ENCODE data around the gene CLK2. TPM values are rescaled to one million over a fixed set of nuclear protein-coding genes. Genes with fewer than 3 reads are reported as not detected.

CLK2 gene
- total and polyA plus RNA-seq, 2 of the 8 experiments (the other 6 are each of a cell fraction or from before 2014, with no cell fraction given): 62.2 to 76.0 TPM

- H4K91ac ChIP-seq (replicated peaks; ENCODE audit: insufficient read length, low read length): no peak overlapping the region
- no peak overlapping the region for H3K56ac ChIP-seq (replicated peaks; ENCODE audit: insufficient read length, low read depth, low read length)
- DNase-seq (ENCODE audit: low read depth in 1 of 2, low spot score in 2 of 2) (no peak), FAIRE-seq (no peak)
- no peak overlapping the region for H3K23ac ChIP-seq (ENCODE audit: insufficient read length)
- H2BK120ac ChIP-seq (replicated peaks; ENCODE audit: low read depth, low read length): no peak overlapping the region
- peaks cover 0 to 3% (median 0%) of the 10 kb centered on the region in 4 experiments; a peak in 2 of 7 replicates for H3K27me3 ChIP-seq (replicated peaks in 1 of 4; ENCODE audit: control insufficient read depth in 3 of 4, extremely low read depth in 1 of 4, insufficient read depth in 3 of 4, low read length in 3 of 4)
- H3K18ac ChIP-seq (ENCODE audit: extremely low read depth, low read length): no peak overlapping the region
- H3K4me2 ChIP-seq (ENCODE audit: insufficient read depth in 1 of 2, low read depth in 2 of 2, low read length in 2 of 2): peak overlapping the region; percentile 61 to 85
- H3K4ac ChIP-seq (replicated peaks; ENCODE audit: insufficient read length, low read depth, low read length): no peak overlapping the region
- ChIA-PET POLR2A (ENCODE audit: partially characterized antibody) (interaction anchor here (0.7 to 2.4 kb wide), 20 partner anchors 9 to 1001 kb away, joined by 3 to 7 read pairs (median 4); partner anchors contain the start of genes FDPS, RUSC1 and SCAMP3), CTCF (ENCODE audit: partially characterized antibody) (interaction anchor here (0.7 to 8.4 kb wide), 16 partner anchors 9 to 76 kb away, joined by 3 to 79 read pairs (median 6); partner anchors contain the start of genes FDPS, PKLR, RUSC1 and SCAMP3)
- no peak overlapping the region for H2BK12ac ChIP-seq (ENCODE audit: low read depth, low read length)
- H2BK15ac ChIP-seq (ENCODE audit: low read length): no peak overlapping the region
- H4K20me1 ChIP-seq (replicated peaks in 1 of 2; ENCODE audit: control insufficient read depth in 1 of 2, insufficient read depth in 2 of 2, low read length in 2 of 2): no peaks in the 10 kb centered on the region
- no peaks in the 10 kb centered on the region; the same call in 1 of the 2 replicates for H3K79me1 ChIP-seq (ENCODE audit: low read depth, low read length)
- H3K14ac ChIP-seq (ENCODE audit: insufficient read length): no peak overlapping the region
- H3K4me3 ChIP-seq (ENCODE audit: extremely low read depth in 1 of 4, insufficient read depth in 2 of 4, low read depth in 3 of 4, low read length in 4 of 4): peak overlapping the region in 1 of 4 experiments; percentile 27; a peak in 2 of 8 replicates
- H4K8ac ChIP-seq (ENCODE audit: extremely low read depth, insufficient read depth, low read length): no peak overlapping the region
- H3K9ac ChIP-seq (replicated peaks in 1 of 4; ENCODE audit: extremely low read depth in 1 of 4, low read depth in 3 of 4, low read length in 3 of 4): no peak overlapping the region
- H3K27ac ChIP-seq (ENCODE audit: low read depth, low read length): no peak overlapping the region
- no peak overlapping the region for H4K5ac ChIP-seq (ENCODE audit: insufficient read length, low read depth, low read length)
- H3K4me1 ChIP-seq (replicated peaks in 1 of 4; ENCODE audit: control insufficient read depth in 3 of 4, insufficient read depth in 4 of 4, low read length in 3 of 4): peaks cover 9 to 12% (median 11%) of the 10 kb centered on the region in 4 experiments
- no peaks in the 10 kb centered on the region; a peak in 1 of 8 replicates for H3K36me3 ChIP-seq (ENCODE audit: control insufficient read depth in 2 of 4, insufficient read depth in 4 of 4, low read length in 3 of 4)
- H3K79me2 ChIP-seq (ENCODE audit: control insufficient read depth in 1 of 2, insufficient read depth in 2 of 2, low read length in 2 of 2): no peaks in the 10 kb centered on the region
- H2AK5ac ChIP-seq (ENCODE audit: low read depth, low read length): no peak overlapping the region
- peaks cover 10% of the 10 kb centered on the region; the same call in 1 of the 2 replicates for H3K23me2 ChIP-seq (ENCODE audit: low read depth, low read length)
- 69% methylated on average over 10 of the region's 10 CpGs; no CpG with 5 or more reads in 1 of the 2 experiments for WGBS, 2 experiments (ENCODE audit: extremely low coverage in 1 of 2, insufficient coverage in 1 of 2, insufficient read length in 1 of 2, insufficient replicate concordance in 2 of 2, low coverage in 1 of 2, low lambda C conversion rate in 2 of 2, missing lambda C conversion rate in 1 of 2)
- no peak overlapping the region for H2AFZ ChIP-seq (ENCODE audit: low read length)
- H2BK20ac ChIP-seq (ENCODE audit: low read length): 0 out of 2 replicates have a peak overlapping the region, but pooled peaks have one; percentile 24
- no peak overlapping the region for H2BK5ac ChIP-seq (ENCODE audit: low read depth, low read length)
- no peaks in the 10 kb centered on the region for H3K9me3 ChIP-seq (ENCODE audit: insufficient read depth in 2 of 2, low read depth in 1 of 2, low read length in 1 of 2)
- TF ChIP-seq POU5F1 (IDR thresholded peaks at IDR 0.05; ENCODE audit: low read depth, low read length): no peak
- no peak for TF ChIP-seq TCF12 (IDR thresholded peaks at IDR 0.05; ENCODE audit: low read depth, low read length)
- TF ChIP-seq JUND (IDR thresholded peaks at IDR 0.05; ENCODE audit: low read length): no peak
- TF ChIP-seq NRF1 (IDR thresholded peaks at IDR 0.05; ENCODE audit: low read depth, low read length): no peak
- TF ChIP-seq SAP30 (IDR thresholded peaks at IDR 0.05; ENCODE audit: insufficient read depth, insufficient replicate concordance, low read length): no peak
- TF ChIP-seq CHD2 (IDR thresholded peaks at IDR 0.05; ENCODE audit: low read length): no peak
- TF ChIP-seq EP300 (IDR thresholded peaks at IDR 0.05; ENCODE audit: borderline replicate concordance in 1 of 2, low read depth in 2 of 2, low read length in 2 of 2): no peak
- TF ChIP-seq SP1 (IDR thresholded peaks at IDR 0.05; ENCODE audit: low read depth, low read length): no peak
- no peak for TF ChIP-seq E2F6 (IDR thresholded peaks at IDR 0.05)
- no peak for TF ChIP-seq RAD21 (IDR thresholded peaks at IDR 0.05 in 1 of 2, conservative IDR thresholded peaks at IDR 0.05 in 1 of 2; ENCODE audit: low read depth in 2 of 2, low read length in 2 of 2)
- TF ChIP-seq PHF8 (conservative IDR thresholded peaks at IDR 0.05; ENCODE audit: low read depth, low read length): no peak
- no peak for TF ChIP-seq CTBP2 (IDR thresholded peaks at IDR 0.05; ENCODE audit: borderline replicate concordance, insufficient read depth, insufficient read length, low read length)
Observed at GRCh38 chr1:155278689-155279160, 5.4 kb upstream of the CLK2 start.

Measured in H1 (cell line).